Adrenal gland (tissue), 12 donors: ENCODE measurements around the gene CST6. TPM values are rescaled to one million over a fixed set of nuclear protein-coding genes. Genes with fewer than 3 reads are reported as not detected.

Source experiments
- DNase-seq, 7 donors: peaks; one replicate each; pipeline ENCODE4 v3.0.0-alpha.2; 2019 to 2020
- H3K27ac ChIP-seq, 5 donors: fragments of 200-600 bp; sonication (generic) in 4 of 5; 1 replicate in 3 of 5; 2 replicates in 2 of 5; pipeline versions ENCODE4 v1.5.1 to v1.8.0; 2016 to 2020; ENCODE audit warnings: mild to moderate bottlenecking in 1 of 5
- H3K27me3 ChIP-seq: fragments of 200-600 bp; 2 replicates; pipeline ENCODE4 v1.8.0; 2021
- H3K36me3 ChIP-seq, 2 donors: fragments of 200-600 bp; replicated peaks in 1 of 2; 1 replicate in 1 of 2; 2 replicates in 1 of 2; pipeline versions ENCODE4 v1.5.1 to v1.8.0; 2018 to 2022
- H3K4me1 ChIP-seq, 2 donors: fragments of 200-600 bp; replicated peaks in 1 of 2; 1 replicate in 1 of 2; 2 replicates in 1 of 2; pipeline versions ENCODE4 v1.5.1 to v1.8.0; 2018 to 2021
- H3K4me3 ChIP-seq, 4 donors: fragments of 200-600 bp; sonication (generic) in 3 of 4; one replicate each; pipeline ENCODE4 v1.5.1; 2016 to 2018
- H3K9me3 ChIP-seq, 3 donors: fragments of 200-600 bp; sonication (generic) in 1 of 3; replicated peaks in 1 of 3; 1 replicate in 2 of 3; 2 replicates in 1 of 3; pipeline versions ENCODE4 v1.5.1 to v1.8.0; 2016 to 2021
- POLR2A ChIP-seq, 2 donors: fragments of 450-650 bp; IDR thresholded peaks; one replicate each; pipeline ENCODE4 v1.6.1; 2017; ENCODE audit warnings: antibody characterized with exemption in 2 of 2, mild to moderate bottlenecking in 2 of 2, moderate library complexity in 1 of 2
- WGBS, 4 donors: extraction: QIAGEN DNeasy Blood & Tissue Kit in 2 of 4; methylation state at CpG; one replicate each; pipeline versions ENCODE4 v1.1.5 to v1.1.7; 2013 to 2017; 5-methylcytosine and 5-hydroxymethylcytosine counted together
- intact Hi-C, 2 donors: fragments of 100-400 bp; cut with DNase I; formaldehyde crosslinking; loops; one replicate each; pipeline versions ENCODE4 v1.14.1 to v1.15.0; 2022 to 2023
- polyA plus RNA-seq, 3 donors: library from polyadenylated mRNA; stranded (reverse); fragments of 200-250 nt in 2 of 3; fragments of 350-450 nt in 1 of 3; fragmentation: Illumina TruSeq in 1 of 3; extraction: RNeasy Lipid Tissue Mini Kit (QIAGEN cat#74804) in 1 of 3; gene quantifications; one replicate each; pipeline ENCODE4 v1.2.3, GENCODE V29; 2013 to 2014
- total RNA-seq, 9 donors: library from RNA; depleted of rRNA in 4 of 9; stranded (reverse); fragments of >200 nt in 4 of 9; fragments of 120-200 nt in 1 of 9; fragmentation: NEBNext Ultra II Directional in 1 of 9; extraction: Animal tissue kit (Norgen Biotek cat#: 25700) in 1 of 9; gene quantifications; one replicate each; pipeline versions ENCODE4 v1.1.0 to v1.2.4, GENCODE V29; 2013 to 2023
- TF ChIP-seq, protein P1 (sequence below), 6 experiments: fragments of 450-650 bp in 4 of 6; fragments of 200-600 bp in 2 of 6; sonication (generic) in 1 of 6; IDR thresholded peaks; 1 replicate in 5 of 6; 2 replicates in 1 of 6; pipeline versions ENCODE4 v1.5.1 to v1.8.0; 2016 to 2021; ENCODE audit warnings: antibody characterized with exemption in 6 of 6, mild to moderate bottlenecking in 2 of 6, moderate library complexity in 1 of 6
- donor health status: healthy with polysubstance abuse.
- donor health status: Bipolar disorder and iron deficiency.
- donor health status: DM: yes; HTN: yes; CAD: no.
- donor health status: DM: no; HTN: no; CAD: no.
- donor health status: DM: no; HTN: no; CAD: no.
- donor health status: DM: yes; HTN: yes; CAD: no.

Gene CST6
- total and polyA plus RNA-seq, 12 donors: 0.24 to 0.55 TPM; not detected in 10

DNA sequence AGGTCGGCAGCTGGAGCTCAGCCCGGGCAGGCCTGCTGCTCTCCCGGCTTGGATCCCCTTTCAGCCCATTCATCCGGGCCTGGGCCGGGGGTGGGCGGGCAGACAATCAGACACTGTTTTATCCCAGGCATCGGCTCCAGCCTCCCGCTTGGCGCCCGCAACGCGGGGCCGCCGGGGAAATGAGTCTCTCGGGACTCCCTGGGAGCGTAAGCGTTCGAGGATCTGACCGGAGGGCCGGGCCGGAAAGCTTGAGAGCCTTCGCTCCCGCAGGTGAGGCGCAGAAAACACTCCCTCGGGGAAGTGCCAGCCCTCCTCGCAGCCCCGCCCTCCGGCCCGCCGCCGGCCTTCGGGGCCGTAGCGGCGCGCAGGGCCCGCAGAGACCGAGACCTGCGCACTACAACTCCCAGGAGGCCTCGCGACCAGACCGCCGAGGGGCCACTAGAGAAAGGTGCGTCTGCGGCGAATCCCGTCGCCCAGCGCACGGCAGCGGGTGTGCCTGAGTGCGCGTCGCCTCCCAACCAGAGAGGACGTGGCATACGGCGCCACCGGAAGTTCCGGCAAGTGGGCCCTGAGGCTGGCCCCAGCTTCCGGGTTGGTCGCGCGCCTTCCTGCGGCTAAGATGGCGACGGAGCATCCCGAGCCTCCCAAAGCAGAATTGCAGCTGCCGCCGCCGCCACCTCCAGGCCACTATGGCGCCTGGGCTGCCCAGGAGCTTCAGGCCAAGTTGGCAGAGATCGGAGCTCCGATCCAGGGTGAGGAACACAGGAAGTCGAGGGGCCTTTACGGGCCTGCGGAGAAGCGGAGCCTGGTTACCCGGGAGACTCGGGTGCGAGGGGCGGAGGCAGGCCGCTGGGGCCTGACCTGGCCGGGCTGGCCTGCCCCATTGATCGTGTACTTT lies 40.2 kb downstream of the CST6 start, which contains the start of gene SF3B2:
Gene SF3B2, plus strand, starts transcription at position 599 of the 898 bp plus-strand sequence. Its CDS starts 21 bp downstream, at position 620.
- H3K4me1 ChIP-seq: peaks cover 7 to 20% of the 10 kb centered on the region in 2 donors
- peak in 1 of 2 donors; percentile 62 for TF ChIP-seq POLR2A (IDR thresholded peaks at IDR 0.05)
- TF ChIP-seq, protein P1, sequence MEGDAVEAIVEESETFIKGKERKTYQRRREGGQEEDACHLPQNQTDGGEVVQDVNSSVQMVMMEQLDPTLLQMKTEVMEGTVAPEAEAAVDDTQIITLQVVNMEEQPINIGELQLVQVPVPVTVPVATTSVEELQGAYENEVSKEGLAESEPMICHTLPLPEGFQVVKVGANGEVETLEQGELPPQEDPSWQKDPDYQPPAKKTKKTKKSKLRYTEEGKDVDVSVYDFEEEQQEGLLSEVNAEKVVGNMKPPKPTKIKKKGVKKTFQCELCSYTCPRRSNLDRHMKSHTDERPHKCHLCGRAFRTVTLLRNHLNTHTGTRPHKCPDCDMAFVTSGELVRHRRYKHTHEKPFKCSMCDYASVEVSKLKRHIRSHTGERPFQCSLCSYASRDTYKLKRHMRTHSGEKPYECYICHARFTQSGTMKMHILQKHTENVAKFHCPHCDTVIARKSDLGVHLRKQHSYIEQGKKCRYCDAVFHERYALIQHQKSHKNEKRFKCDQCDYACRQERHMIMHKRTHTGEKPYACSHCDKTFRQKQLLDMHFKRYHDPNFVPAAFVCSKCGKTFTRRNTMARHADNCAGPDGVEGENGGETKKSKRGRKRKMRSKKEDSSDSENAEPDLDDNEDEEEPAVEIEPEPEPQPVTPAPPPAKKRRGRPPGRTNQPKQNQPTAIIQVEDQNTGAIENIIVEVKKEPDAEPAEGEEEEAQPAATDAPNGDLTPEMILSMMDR (IDR thresholded peaks at IDR 0.05): no peak
- peak; percentile 97 to 99 (median 98) for DNase-seq
- intact Hi-C loops: no loop called here
- H3K9me3 ChIP-seq: no peaks in the 10 kb centered on the region
- H3K27me3 ChIP-seq: peaks cover 7% of the 10 kb centered on the region
- H3K27ac ChIP-seq: peak within 1 kb of the TSS in 4 of 5 donors; percentile 69 to 87 (median 78)
- 0% methylated on average over 14 to 84 of the region's 84 CpGs for WGBS, 4 donors
- peaks cover 0 to 28% of the 10 kb centered on the region in 2 donors for H3K36me3 ChIP-seq
- H3K4me3 ChIP-seq: peak within 1 kb of the TSS; percentile 39 to 89 (median 79)

GRCh38 chr11:66052664-66052982 lies 40.8 kb downstream of the CST6 start:
- Histone ChIP-seq H3K4me1 (peaks cover 7 to 20% of the 10 kb centered on the region in 2 donors), H3K4me3 (peak overlapping the region; percentile 39 to 89 (median 79)), H3K9me3 (no peaks in the 10 kb centered on the region), H3K27me3 (peaks cover 7% of the 10 kb centered on the region), H3K36me3 (peaks cover 0 to 35% of the 10 kb centered on the region in 2 donors), H3K27ac (peak overlapping the region in 4 of 5 donors; percentile 38 to 87 (median 78))
- intact Hi-C loops: no loop called here
- DNase-seq: no peak
- TF ChIP-seq, protein P1 (IDR thresholded peaks at IDR 0.05): no peak
- TF ChIP-seq POLR2A (IDR thresholded peaks at IDR 0.05): no peak
- 0 to 3% (median 0%) methylated on average over 9 to 17 of the region's 17 CpGs for whole genome bisulfite sequencing, 4 donors

DNA sequence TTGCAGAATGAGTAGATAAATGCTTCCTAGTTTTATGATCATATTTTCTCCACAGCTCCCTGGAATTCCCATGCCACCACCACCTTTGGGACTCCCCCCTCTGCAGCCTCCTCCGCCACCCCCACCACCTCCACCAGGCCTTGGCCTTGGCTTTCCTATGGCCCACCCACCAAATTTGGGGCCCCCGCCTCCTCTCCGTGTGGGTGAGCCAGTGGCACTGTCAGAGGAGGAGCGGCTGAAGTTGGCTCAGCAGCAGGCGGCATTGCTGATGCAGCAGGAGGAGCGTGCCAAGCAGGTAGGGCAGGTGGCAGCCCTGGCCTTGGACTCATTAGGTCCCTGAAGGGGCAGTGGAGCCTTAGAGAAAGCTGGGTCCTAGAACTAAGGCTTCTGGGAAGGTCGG lies 43.2 kb downstream of the CST6 start:
- peaks cover 7 to 20% of the 10 kb centered on the region in 2 donors for H3K4me1 ChIP-seq
- H3K4me3 ChIP-seq: no peak overlapping the region
- no peaks in the 10 kb centered on the region for H3K9me3 ChIP-seq
- intact Hi-C loops: no loop called here
- H3K36me3 ChIP-seq: peaks cover 0 to 59% of the 10 kb centered on the region in 2 donors
- DNase-seq: peak in 1 of 7 donors; percentile 13
- TF ChIP-seq, protein P1 (IDR thresholded peaks at IDR 0.05): no peak
- no peak for TF ChIP-seq POLR2A (IDR thresholded peaks at IDR 0.05)
- no peak overlapping the region for H3K27ac ChIP-seq
- 85 to 93% (median 91%) methylated on average over 7 of the region's 7 CpGs for WGBS, 4 donors
- H3K27me3 ChIP-seq: no peaks in the 10 kb centered on the region

DNA sequence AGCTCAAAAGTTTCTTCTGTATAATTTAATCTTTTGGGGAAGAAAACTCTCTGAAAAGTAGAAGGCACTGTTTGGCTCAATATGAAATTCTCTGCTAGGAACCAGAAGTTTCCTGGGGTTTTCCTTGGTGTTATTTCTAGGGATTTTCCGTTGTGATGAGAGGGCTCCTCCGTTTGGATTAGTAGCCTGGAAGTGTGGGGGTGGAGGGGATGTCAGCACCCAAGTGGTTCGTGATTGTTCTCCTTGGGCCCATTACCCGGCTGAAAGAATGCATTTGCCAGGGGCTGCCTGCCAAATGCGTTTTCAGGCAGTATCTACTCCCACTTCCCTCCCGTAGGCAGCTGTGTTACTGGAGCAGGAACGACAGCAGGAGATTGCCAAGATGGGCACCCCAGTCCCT lies 44.7 kb downstream of the CST6 start:
- H3K36me3 ChIP-seq: peaks cover 0 to 73% of the 10 kb centered on the region in 2 donors
- intact Hi-C loops: no loop called here

More for the DNA sequence above, 44.7 kb downstream of the CST6 start:
- TF ChIP-seq, protein P1 (IDR thresholded peaks at IDR 0.05): no peak
- Histone ChIP-seq H3K4me1 (peaks cover 7 to 16% of the 10 kb centered on the region in 2 donors), H3K4me3 (no peak overlapping the region), H3K27ac (no peak overlapping the region), H3K9me3 (no peaks in the 10 kb centered on the region), H3K27me3 (no peaks in the 10 kb centered on the region)
- 67 to 78% (median 72%) methylated on average over 4 to 7 of the region's 7 CpGs for WGBS, 4 donors
- no peak for DNase-seq
